A673 (cell line): ENCODE results near the gene SLC22A23. TPM values are rescaled to one million over a fixed set of nuclear protein-coding genes. Genes with fewer than 3 reads are reported as not detected.

Experiments used
- BruUV-seq: library from RNA; stranded (reverse); fragments of 400-500 nt; replicated peaks from 2 replicates; lab custom pipeline; 2021; lab: Mats Ljungman, UMichigan
- CTCF ChIA-PET: fragments of 300-600 bp; sonication (Branson Sonifier 250); formaldehyde crosslinking; loops from one replicate; lab custom pipeline; 2022; ENCODE audit warnings: antibody characterized with exemption; lab: Charles Lee
- POLR2A ChIA-PET: fragments of 300-600 bp; sonication (Branson Sonifier 250); formaldehyde crosslinking; loops from one replicate; lab custom pipeline; 2022; ENCODE audit warnings: antibody characterized with exemption; ENCODE audit not compliant: low non-redundant PET; lab: Charles Lee
- DNase-seq: peaks from one replicate; pipeline ENCODE4 v3.0.0-alpha.2; 2015; ENCODE audit warnings: low spot score
- H3K27ac ChIP-seq: fragments of 200-600 bp; sonication (generic); 2 replicates; pipeline ENCODE4 v1.5.1; 2016; ENCODE audit warnings: mixed run types, low read depth, mild to moderate bottlenecking, mixed read lengths, antibody characterized with exemption, low read length; ENCODE audit not compliant: poor library complexity, severe bottlenecking
- H3K27me3 ChIP-seq: fragments of 200-600 bp; sonication (generic); replicated peaks from 2 replicates; pipeline ENCODE4 v1.6.1; 2017; ENCODE audit warnings: mixed run types, low read depth, mild to moderate bottlenecking, mixed read lengths, antibody characterized with exemption, low read length; ENCODE audit not compliant: insufficient read depth, poor library complexity
- H3K36me3 ChIP-seq: fragments of 200-600 bp; sonication (generic); 2 replicates; pipeline ENCODE4 v1.6.1; 2016; ENCODE audit warnings: mixed run types, mild to moderate bottlenecking, mixed read lengths, antibody characterized with exemption, low read length; ENCODE audit not compliant: insufficient read depth, poor library complexity, severe bottlenecking
- H3K4me1 ChIP-seq: fragments of 200-600 bp; sonication (generic); 2 replicates; pipeline ENCODE4 v1.6.1; 2017; ENCODE audit warnings: mixed run types, mild to moderate bottlenecking, mixed read lengths, antibody characterized with exemption, low read length; ENCODE audit not compliant: insufficient read depth, poor library complexity, severe bottlenecking
- H3K4me3 ChIP-seq: fragments of 200-600 bp; sonication (generic); 2 replicates; pipeline ENCODE4 v1.5.1; 2016; ENCODE audit warnings: low read depth, mixed run types, mild to moderate bottlenecking, mixed read lengths, low read length; ENCODE audit not compliant: poor library complexity, severe bottlenecking
- H3K9me3 ChIP-seq: fragments of 200-600 bp; sonication (generic); 2 replicates; pipeline ENCODE4 v1.6.1; 2016; ENCODE audit warnings: mixed run types, low read depth, mild to moderate bottlenecking, mixed read lengths, antibody characterized with exemption, low read length; ENCODE audit not compliant: poor library complexity, severe bottlenecking
- CTCF ChIP-seq: fragments of 300-800, 200-600 bp; sonication (generic); conservative IDR thresholded peaks from 2 replicates; pipeline ENCODE4 v1.5.1; 2017; ENCODE audit warnings: low read depth, mild to moderate bottlenecking, antibody characterized with exemption, low read length, moderate library complexity, mixed read lengths
- EZH2 ChIP-seq: fragments of 200-600 bp; sonication (generic); IDR thresholded peaks from 2 replicates; pipeline ENCODE4 v1.6.1; 2017; ENCODE audit warnings: borderline replicate concordance, low read depth, mild to moderate bottlenecking, mixed read lengths, antibody characterized with exemption, low read length; ENCODE audit not compliant: poor library complexity, severe bottlenecking
- intact Hi-C: fragments of 100-400 bp; cut with micrococcal nuclease; formaldehyde crosslinking; loops from one replicate; pipeline ENCODE4 v1.10.0; 2022; ENCODE audit not compliant: unreplicated experiment
- total RNA-seq: library from RNA; stranded (reverse); gene quantifications from 2 replicates; pipeline ENCODE4 v1.2.3, GENCODE V29; 2021

SLC22A23 gene
- total RNA-seq, 1 experiment from 2014 or later = 6.2 TPM

- H3K4me3 ChIP-seq = no peak overlapping the region
- no peaks in the 10 kb centered on the region for H3K36me3 ChIP-seq
- H3K27ac ChIP-seq = no peak overlapping the region
- ChIA-PET CTCF (no interaction called here), POLR2A (interaction anchor here (0.7 kb wide), 1 partner anchor 140 kb away, joined by 3 read pairs; no protein-coding TSS in a partner anchor)
- DNase-seq = no peak
- TF ChIP-seq EZH2 (no peak), CTCF (no peak)
- no TSS peak for BruUV-seq
- intact Hi-C loops = no loop called here
- peaks cover 18% of the 10 kb centered on the region for H3K4me1 ChIP-seq
- no peaks in the 10 kb centered on the region for H3K27me3 ChIP-seq
- H3K9me3 ChIP-seq = no peaks in the 10 kb centered on the region
Observed at GRCh38 chr6:3328796-3329195, 128.1 kb downstream of the SLC22A23 start.

GRCh38 chr6:3328145-3328544 is 128.7 kb downstream of the SLC22A23 start:
- Histone ChIP-seq H3K9me3 (no peaks in the 10 kb centered on the region), H3K4me3 (no peak overlapping the region), H3K27ac (no peak overlapping the region), H3K27me3 (no peaks in the 10 kb centered on the region), H3K4me1 (peaks cover 18% of the 10 kb centered on the region), H3K36me3 (no peaks in the 10 kb centered on the region)
- ChIA-PET CTCF (interaction anchor here (0.6 kb wide), 1 partner anchor 425 kb away, joined by 5 read pairs; no protein-coding TSS in a partner anchor), POLR2A (no interaction called here)
- TF ChIP-seq EZH2 (no peak), CTCF (no peak)
- DNase-seq = no peak
- no TSS peak for BruUV-seq
- intact Hi-C loops = no loop called here

- Histone ChIP-seq H3K27ac (no peak overlapping the region), H3K36me3 (no peaks in the 10 kb centered on the region), H3K4me1 (peaks cover 18% of the 10 kb centered on the region), H3K9me3 (no peaks in the 10 kb centered on the region), H3K27me3 (no peaks in the 10 kb centered on the region), H3K4me3 (no peak overlapping the region)
- BruUV-seq = no TSS peak
- intact Hi-C loops = no loop called here
- no peak for DNase-seq
- no peak for TF ChIP-seq CTCF
- no peak for TF ChIP-seq EZH2
- ChIA-PET POLR2A (no interaction called here), CTCF (no interaction called here)
Observed at GRCh38 chr6:3327403-3327802, 129.4 kb downstream of the SLC22A23 start.
